Fibroblast of lung (primary cell): ENCODE measurements around the gene DIS3L2.

ENCODE experiments used
- EZH2 ChIP-seq: IDR thresholded peaks from 2 replicates; pipeline ENCODE4 v1.5.1; 2012; ENCODE audit warnings: low read length, control low read depth, mild to moderate bottlenecking; ENCODE audit errors: missing control alignments
- TF ChIP-seq, protein P1 (sequence below), 2 donors: IDR thresholded peaks in 1 of 2; conservative IDR thresholded peaks in 1 of 2; 1 replicate in 1 of 2; 2 replicates in 1 of 2; pipeline ENCODE4 v1.5.1; 2011 to 2012; ENCODE audit warnings: low read length in 2 of 2, control low read depth in 1 of 2, inconsistent platforms in 1 of 2, low read depth in 1 of 2, mild to moderate bottlenecking in 1 of 2

DNA sequence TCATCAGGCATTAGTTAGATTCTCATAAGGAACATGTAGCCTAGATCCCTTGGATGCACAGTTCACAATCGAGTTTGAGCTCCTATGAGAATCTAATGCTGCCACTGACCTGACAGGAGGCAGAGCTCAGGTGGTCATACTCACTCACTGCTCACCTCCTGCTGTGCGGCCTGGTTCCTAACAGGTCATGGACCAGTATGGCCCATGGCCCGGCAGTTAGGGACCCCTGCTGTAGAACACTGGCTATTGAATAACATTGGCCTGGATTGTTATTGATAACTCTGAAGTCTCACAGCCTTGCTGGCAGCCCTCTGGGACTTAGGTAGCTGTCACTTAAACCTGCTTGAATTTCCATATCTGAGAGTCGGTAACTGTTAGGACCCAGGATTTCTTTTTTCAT lies 302.6 kb downstream of the DIS3L2 start:
- TF ChIP-seq, protein P1, sequence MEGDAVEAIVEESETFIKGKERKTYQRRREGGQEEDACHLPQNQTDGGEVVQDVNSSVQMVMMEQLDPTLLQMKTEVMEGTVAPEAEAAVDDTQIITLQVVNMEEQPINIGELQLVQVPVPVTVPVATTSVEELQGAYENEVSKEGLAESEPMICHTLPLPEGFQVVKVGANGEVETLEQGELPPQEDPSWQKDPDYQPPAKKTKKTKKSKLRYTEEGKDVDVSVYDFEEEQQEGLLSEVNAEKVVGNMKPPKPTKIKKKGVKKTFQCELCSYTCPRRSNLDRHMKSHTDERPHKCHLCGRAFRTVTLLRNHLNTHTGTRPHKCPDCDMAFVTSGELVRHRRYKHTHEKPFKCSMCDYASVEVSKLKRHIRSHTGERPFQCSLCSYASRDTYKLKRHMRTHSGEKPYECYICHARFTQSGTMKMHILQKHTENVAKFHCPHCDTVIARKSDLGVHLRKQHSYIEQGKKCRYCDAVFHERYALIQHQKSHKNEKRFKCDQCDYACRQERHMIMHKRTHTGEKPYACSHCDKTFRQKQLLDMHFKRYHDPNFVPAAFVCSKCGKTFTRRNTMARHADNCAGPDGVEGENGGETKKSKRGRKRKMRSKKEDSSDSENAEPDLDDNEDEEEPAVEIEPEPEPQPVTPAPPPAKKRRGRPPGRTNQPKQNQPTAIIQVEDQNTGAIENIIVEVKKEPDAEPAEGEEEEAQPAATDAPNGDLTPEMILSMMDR (conservative IDR thresholded peaks at IDR 0.05 in 1 of 2, IDR thresholded peaks at IDR 0.05 in 1 of 2; ENCODE audit: low read depth in 1 of 2, low read length in 2 of 2): no peak
- TF ChIP-seq EZH2: no peak
